KMS-11 (cell line): Measurements from ENCODE around the gene ECI1.

Experiments used
- H2AFZ ChIP-seq: fragments of 200-600 bp; sonication (generic); 2 replicates; pipeline ENCODE4 v1.6.1; 2016; ENCODE audit warnings: antibody characterized with exemption, mixed run types, low read depth
- H3K27ac ChIP-seq: fragments of 200-600 bp; sonication (generic); 2 replicates; pipeline ENCODE4 v1.6.1; 2016; ENCODE audit warnings: mild to moderate bottlenecking, mixed run types
- H3K27me3 ChIP-seq: fragments of 200-600 bp; sonication (generic); 2 replicates; pipeline ENCODE4 v1.6.1; 2017; ENCODE audit warnings: mild to moderate bottlenecking, low read depth, mixed run types, moderate library complexity; ENCODE audit not compliant: insufficient read depth
- H3K36me3 ChIP-seq: fragments of 200-600 bp; sonication (generic); 2 replicates; pipeline ENCODE4 v1.6.1; 2017; ENCODE audit warnings: mild to moderate bottlenecking, mixed run types; ENCODE audit not compliant: insufficient read depth
- H3K4me1 ChIP-seq: fragments of 200-600 bp; sonication (generic); 2 replicates; pipeline ENCODE4 v1.6.1; 2016; ENCODE audit warnings: mild to moderate bottlenecking, low read depth, mixed run types; ENCODE audit not compliant: poor library complexity, severe bottlenecking
- H3K4me2 ChIP-seq: fragments of 200-600 bp; sonication (generic); 2 replicates; pipeline ENCODE4 v1.7.0; 2016; ENCODE audit warnings: mild to moderate bottlenecking, mixed run types
- H3K4me3 ChIP-seq: fragments of 200-600 bp; sonication (generic); IDR thresholded peaks from 2 replicates; pipeline ENCODE4 v1.6.1; 2017; ENCODE audit warnings: low read depth, low read length, mixed read lengths; ENCODE audit not compliant: insufficient read depth
- H3K79me2 ChIP-seq: fragments of 200-600 bp; sonication (generic); 2 replicates; pipeline ENCODE4 v1.6.1; 2016; ENCODE audit warnings: low read depth, mixed run types; ENCODE audit not compliant: insufficient read depth
- H3K9ac ChIP-seq: fragments of 200-600 bp; sonication (generic); 2 replicates; pipeline ENCODE4 v1.6.1; 2016; ENCODE audit warnings: mild to moderate bottlenecking, mixed run types
- H4K20me1 ChIP-seq: fragments of 200-600 bp; sonication (generic); 2 replicates; pipeline ENCODE4 v1.6.1; 2016; ENCODE audit warnings: mild to moderate bottlenecking, mixed run types; ENCODE audit not compliant: insufficient read depth
- TF ChIP-seq, protein P1 (sequence below): fragments of 200-600 bp; sonication (generic); conservative IDR thresholded peaks from 2 replicates; pipeline ENCODE4 v1.6.1; 2017; ENCODE audit warnings: low read depth, mild to moderate bottlenecking, antibody characterized with exemption, low read length, moderate library complexity, mixed read lengths

The ECI1 gene

DNA sequence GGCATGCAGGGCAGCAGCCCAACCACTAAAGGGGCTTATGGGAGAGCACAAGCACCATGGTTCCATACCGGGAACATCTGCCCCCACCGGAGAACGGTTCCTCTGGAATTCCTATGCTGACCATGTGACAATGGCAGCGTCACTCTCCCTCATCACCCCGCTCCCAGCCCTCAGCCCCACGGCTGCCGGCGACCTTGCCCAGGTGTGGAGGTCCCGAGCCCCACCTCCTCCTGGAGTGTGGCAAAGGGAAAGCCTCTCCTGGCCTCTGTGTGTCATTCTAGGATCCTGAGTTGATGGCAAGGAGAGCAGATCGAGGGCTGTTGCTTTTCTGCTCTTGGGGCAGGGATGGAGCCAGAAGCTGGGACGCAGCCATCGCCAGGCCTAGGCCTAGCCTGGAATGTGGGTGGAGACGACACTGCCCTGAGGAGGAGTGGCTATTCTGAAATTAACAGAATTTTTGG, 34.4 kb upstream of the ECI1 start:
- H3K9ac ChIP-seq = no peak overlapping the region
- no peak overlapping the region for H3K4me3 ChIP-seq
- H3K27me3 ChIP-seq = no peaks in the 10 kb centered on the region
- no peaks in the 10 kb centered on the region for H3K4me1 ChIP-seq
- H3K4me2 ChIP-seq = no peak overlapping the region
- H3K27ac ChIP-seq = no peak overlapping the region
- no peaks in the 10 kb centered on the region for H3K36me3 ChIP-seq
- no peaks in the 10 kb centered on the region for H4K20me1 ChIP-seq
- H3K79me2 ChIP-seq = no peaks in the 10 kb centered on the region
- H2AFZ ChIP-seq = no peak overlapping the region
- TF ChIP-seq, protein P1, sequence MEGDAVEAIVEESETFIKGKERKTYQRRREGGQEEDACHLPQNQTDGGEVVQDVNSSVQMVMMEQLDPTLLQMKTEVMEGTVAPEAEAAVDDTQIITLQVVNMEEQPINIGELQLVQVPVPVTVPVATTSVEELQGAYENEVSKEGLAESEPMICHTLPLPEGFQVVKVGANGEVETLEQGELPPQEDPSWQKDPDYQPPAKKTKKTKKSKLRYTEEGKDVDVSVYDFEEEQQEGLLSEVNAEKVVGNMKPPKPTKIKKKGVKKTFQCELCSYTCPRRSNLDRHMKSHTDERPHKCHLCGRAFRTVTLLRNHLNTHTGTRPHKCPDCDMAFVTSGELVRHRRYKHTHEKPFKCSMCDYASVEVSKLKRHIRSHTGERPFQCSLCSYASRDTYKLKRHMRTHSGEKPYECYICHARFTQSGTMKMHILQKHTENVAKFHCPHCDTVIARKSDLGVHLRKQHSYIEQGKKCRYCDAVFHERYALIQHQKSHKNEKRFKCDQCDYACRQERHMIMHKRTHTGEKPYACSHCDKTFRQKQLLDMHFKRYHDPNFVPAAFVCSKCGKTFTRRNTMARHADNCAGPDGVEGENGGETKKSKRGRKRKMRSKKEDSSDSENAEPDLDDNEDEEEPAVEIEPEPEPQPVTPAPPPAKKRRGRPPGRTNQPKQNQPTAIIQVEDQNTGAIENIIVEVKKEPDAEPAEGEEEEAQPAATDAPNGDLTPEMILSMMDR = no peak

DNA sequence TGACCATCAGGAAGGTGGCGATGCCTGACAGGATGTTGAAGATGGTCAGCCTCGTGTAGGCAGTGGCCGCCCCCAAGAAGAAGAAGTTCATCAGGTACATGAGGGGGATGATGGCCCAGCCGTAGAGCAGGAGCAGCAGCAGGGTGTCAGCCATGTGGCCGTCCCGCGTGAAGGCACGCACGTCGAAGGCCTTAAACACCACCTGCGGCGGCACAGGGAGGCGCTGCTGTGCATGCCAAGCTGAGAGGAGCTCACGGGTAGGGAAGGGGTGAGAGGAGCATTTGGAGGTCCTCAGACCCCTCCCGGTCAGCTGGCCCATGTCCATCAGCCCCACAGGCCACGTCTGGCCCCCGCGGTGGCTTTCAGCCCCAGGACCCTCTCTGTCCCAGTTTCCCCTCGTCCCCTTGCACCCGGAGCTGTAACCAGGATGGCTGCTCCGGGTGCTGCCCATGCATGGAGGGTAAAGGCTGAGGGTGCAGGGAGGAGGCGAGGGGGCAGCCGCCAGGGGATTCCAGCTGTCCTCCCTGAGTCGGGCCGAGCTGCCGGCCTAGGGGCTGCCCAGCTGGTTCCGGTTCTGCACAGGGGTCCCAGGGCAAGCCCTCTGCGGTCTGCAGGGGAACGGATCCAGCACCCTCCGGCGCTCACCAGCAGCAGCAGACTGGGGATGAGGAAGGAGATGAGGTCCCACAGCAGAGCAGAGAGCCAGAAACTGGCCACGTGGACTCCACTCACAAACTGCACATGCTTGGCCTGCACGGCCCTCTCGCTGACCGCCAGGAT, 33.6 kb upstream of the ECI1 start:
- no peak overlapping the region for H3K9ac ChIP-seq
- H3K4me2 ChIP-seq = no peak overlapping the region
- no peaks in the 10 kb centered on the region for H3K79me2 ChIP-seq
- no peaks in the 10 kb centered on the region for H3K27me3 ChIP-seq
- TF ChIP-seq, protein P1 = no peak
- no peaks in the 10 kb centered on the region for H3K4me1 ChIP-seq
- H3K27ac ChIP-seq = no peak overlapping the region
- H3K4me3 ChIP-seq = no peak overlapping the region
- H3K36me3 ChIP-seq = no peaks in the 10 kb centered on the region
- no peaks in the 10 kb centered on the region for H4K20me1 ChIP-seq
- no peak overlapping the region for H2AFZ ChIP-seq

DNA sequence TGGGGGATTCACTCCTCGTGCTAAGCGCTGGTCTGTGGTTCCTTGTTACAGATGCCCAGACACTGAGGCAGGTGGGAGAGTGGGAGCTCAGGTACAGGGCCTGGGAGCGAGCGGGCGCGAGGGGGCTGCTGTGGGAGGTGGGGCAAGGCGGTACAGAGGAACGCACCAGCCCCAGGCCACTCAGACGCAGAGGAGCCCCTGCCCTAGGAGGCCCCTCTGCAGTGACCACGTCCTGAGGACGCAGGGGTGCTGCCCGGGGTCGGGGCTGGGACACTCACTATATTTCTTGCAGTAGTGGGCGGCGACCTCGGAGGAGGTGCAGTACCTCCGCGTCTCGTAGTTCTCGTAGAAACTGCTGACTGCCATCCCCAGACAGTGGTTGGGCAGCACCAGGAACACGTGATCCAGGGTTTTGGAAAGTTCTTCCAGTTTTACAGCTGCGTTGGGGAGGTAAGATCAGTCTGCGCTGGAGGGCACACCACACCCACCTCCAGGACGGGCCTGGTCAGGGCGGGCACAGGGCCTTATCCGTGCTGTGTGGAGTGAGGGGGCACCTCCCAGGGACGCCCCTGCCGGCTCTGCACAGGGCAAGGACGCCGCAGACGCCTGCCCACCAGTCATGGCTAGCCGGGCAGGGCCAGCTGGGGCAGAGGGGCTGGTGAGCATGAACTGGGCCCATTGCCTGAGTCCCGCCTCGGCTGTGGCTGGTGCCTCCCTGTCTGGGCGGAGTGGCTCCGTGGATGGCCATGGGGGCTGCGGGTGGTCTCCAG, 32.8 kb upstream of the ECI1 start:
- no peaks in the 10 kb centered on the region for H3K36me3 ChIP-seq
- TF ChIP-seq, protein P1 = no peak
- no peaks in the 10 kb centered on the region for H3K4me1 ChIP-seq
- H3K4me3 ChIP-seq = no peak overlapping the region
- no peak overlapping the region for H3K4me2 ChIP-seq
- H2AFZ ChIP-seq = no peak overlapping the region
- no peak overlapping the region for H3K9ac ChIP-seq
- H4K20me1 ChIP-seq = no peaks in the 10 kb centered on the region
- H3K79me2 ChIP-seq = no peaks in the 10 kb centered on the region
- no peaks in the 10 kb centered on the region for H3K27me3 ChIP-seq
- no peak overlapping the region for H3K27ac ChIP-seq

DNA sequence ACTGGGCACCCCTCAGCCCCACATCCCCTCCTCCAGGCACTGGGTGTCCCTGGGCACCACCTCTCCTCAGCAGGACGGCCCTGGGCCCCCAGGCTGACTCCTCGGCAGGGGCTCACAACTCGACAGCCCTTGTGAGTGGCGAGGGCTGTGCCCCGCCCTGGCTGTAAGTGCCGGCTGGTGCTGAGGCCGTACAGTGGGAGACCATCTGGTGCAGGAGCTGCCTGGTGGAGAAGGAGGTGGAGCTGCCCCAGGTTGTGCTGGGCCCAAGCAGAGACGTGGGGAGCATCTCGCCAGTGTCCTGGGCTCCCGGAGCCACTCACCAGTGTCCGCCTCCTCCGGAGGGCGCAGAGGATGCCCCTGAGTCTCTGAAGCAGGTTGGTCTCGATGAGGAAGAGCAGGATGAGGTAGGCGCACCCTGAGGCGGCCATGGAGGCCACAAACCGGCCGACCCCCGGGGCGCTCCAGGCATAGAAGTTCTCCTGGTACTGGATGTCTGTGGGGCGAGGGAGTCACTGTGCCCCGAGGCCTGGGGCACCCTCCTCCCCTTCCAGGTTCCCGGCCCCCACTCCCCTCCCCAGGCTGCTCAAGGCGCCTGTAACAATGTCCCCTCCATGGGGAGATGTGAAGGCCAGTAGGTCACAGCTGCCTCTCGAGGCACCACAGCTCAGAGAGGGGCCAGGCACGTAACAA, 31.6 kb upstream of the ECI1 start:
- Histone ChIP-seq H3K36me3 (no peaks in the 10 kb centered on the region), H3K4me3 (no peak overlapping the region), H3K27me3 (no peaks in the 10 kb centered on the region), H3K4me2 (no peak overlapping the region), H3K4me1 (no peaks in the 10 kb centered on the region), H4K20me1 (no peaks in the 10 kb centered on the region), H3K79me2 (no peaks in the 10 kb centered on the region), H3K27ac (no peak overlapping the region), H2AFZ (no peak overlapping the region), H3K9ac (no peak overlapping the region)
- TF ChIP-seq, protein P1 = no peak
